ENCODE measurements around the gene PRRC1.

PRRC1 gene

DNA sequence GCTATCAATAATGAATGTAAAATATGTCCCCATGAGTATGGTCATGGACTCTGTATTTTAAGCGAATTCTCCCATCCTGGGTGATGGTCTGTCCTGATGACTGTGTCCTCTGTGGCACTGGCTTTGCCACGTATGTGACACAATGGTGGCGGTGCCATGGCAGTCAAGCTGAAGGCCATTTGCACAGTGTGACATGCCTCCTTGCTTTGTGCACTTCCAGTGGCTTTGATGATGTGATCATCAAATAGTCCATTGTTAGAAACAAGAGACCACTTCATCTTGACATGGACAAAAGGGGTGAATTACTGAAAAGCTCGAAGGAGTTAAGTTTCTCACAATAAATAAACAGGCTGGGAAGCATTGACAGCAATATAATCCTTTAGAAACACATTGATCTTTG is 31.0 kb upstream of the PRRC1 start:
- H4K20me1 ChIP-seq (ENCODE audit: insufficient read depth, low read length, poor library complexity, severe bottlenecking): no peaks in the 10 kb centered on the region
- H3K9me3 ChIP-seq (ENCODE audit: insufficient read depth, low read depth, low read length): no peaks in the 10 kb centered on the region
- no peaks in the 10 kb centered on the region for H3K79me2 ChIP-seq (ENCODE audit: insufficient read depth, low read length)
- H3F3A ChIP-seq (ENCODE audit: low read depth): no peaks in the 10 kb centered on the region
- H3K36me3 ChIP-seq (ENCODE audit: insufficient read depth, low read length): no peaks in the 10 kb centered on the region
- no peak overlapping the region for H2AFZ ChIP-seq (ENCODE audit: low read length)
- no peak overlapping the region for H3K9ac ChIP-seq (ENCODE audit: low read depth, low read length, poor library complexity, severe bottlenecking)
- H3K27me3 ChIP-seq (ENCODE audit: insufficient read depth, low read length, poor library complexity, severe bottlenecking): no peaks in the 10 kb centered on the region
- H3K4me3 ChIP-seq (ENCODE audit: low read length, poor library complexity, severe bottlenecking): no peak overlapping the region
- no peaks in the 10 kb centered on the region for H3K9me2 ChIP-seq (replicated peaks; ENCODE audit: low read depth, low read length)
- no peaks in the 10 kb centered on the region for H3K4me1 ChIP-seq (ENCODE audit: insufficient read depth, low read length, poor library complexity, severe bottlenecking)
- TF ChIP-seq EZH2phosphoT487 (IDR thresholded peaks at IDR 0.05; ENCODE audit: borderline replicate concordance): no peak
- TF ChIP-seq, protein P1, sequence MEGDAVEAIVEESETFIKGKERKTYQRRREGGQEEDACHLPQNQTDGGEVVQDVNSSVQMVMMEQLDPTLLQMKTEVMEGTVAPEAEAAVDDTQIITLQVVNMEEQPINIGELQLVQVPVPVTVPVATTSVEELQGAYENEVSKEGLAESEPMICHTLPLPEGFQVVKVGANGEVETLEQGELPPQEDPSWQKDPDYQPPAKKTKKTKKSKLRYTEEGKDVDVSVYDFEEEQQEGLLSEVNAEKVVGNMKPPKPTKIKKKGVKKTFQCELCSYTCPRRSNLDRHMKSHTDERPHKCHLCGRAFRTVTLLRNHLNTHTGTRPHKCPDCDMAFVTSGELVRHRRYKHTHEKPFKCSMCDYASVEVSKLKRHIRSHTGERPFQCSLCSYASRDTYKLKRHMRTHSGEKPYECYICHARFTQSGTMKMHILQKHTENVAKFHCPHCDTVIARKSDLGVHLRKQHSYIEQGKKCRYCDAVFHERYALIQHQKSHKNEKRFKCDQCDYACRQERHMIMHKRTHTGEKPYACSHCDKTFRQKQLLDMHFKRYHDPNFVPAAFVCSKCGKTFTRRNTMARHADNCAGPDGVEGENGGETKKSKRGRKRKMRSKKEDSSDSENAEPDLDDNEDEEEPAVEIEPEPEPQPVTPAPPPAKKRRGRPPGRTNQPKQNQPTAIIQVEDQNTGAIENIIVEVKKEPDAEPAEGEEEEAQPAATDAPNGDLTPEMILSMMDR (conservative IDR thresholded peaks at IDR 0.05; ENCODE audit: low read length): no peak
- H3K4me2 ChIP-seq (ENCODE audit: low read depth, low read length, poor library complexity, severe bottlenecking): no peak overlapping the region

DNA sequence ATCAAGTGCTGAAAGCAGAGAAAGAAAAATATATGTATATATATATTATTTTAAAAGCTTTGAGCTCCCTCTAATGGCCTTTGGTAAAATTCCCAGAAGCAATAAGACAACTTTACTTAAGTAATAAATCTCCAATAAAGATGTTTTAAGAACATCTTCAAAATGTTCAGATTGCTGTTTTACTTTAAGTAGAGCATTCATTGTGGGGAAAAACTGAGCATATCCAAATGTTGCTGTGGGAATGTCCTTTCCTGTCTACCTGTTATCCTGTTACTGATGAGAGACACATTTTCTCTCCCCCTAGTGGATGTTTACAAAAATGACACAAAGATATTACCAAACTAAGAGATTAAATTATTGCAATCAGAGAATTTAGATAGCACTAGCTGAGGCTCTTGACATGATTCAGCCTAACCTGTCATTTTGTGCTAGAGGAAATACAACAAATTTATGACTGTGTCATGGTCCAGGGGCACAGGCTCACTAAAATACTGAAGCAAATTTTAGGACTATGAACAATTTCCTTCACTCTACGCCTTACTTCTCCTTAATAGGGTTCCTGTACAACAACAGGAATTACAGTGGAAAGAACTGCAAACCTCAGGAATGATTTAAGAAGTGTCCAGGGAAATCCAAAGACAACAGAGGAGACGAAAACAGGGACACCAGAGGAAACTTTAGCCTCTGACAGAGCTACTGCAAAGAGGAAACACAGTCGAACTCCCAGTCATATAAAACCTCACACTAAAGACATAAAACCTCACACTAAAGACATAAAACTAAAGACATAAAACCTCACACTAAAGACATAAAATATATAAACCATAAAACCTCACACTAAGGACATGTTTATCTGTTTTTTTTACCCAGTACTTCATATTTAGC is 24.3 kb upstream of the PRRC1 start:
- Histone ChIP-seq H3K36me3 (ENCODE audit: insufficient read depth, low read length) (no peaks in the 10 kb centered on the region), H3F3A (ENCODE audit: low read depth) (no peaks in the 10 kb centered on the region), H3K9me2 (replicated peaks; ENCODE audit: low read depth, low read length) (no peaks in the 10 kb centered on the region), H3K27me3 (ENCODE audit: insufficient read depth, low read length, poor library complexity, severe bottlenecking) (no peaks in the 10 kb centered on the region), H3K79me2 (ENCODE audit: insufficient read depth, low read length) (no peaks in the 10 kb centered on the region), H3K9me3 (ENCODE audit: insufficient read depth, low read depth, low read length) (no peaks in the 10 kb centered on the region), H3K9ac (ENCODE audit: low read depth, low read length, poor library complexity, severe bottlenecking) (no peak overlapping the region), H2AFZ (ENCODE audit: low read length) (no peak overlapping the region), H3K4me2 (ENCODE audit: low read depth, low read length, poor library complexity, severe bottlenecking) (peak overlapping the region; percentile 14), H3K4me3 (ENCODE audit: low read length, poor library complexity, severe bottlenecking) (no peak overlapping the region), H4K20me1 (ENCODE audit: insufficient read depth, low read length, poor library complexity, severe bottlenecking) (no peaks in the 10 kb centered on the region), H3K4me1 (ENCODE audit: insufficient read depth, low read length, poor library complexity, severe bottlenecking) (no peaks in the 10 kb centered on the region)
- TF ChIP-seq EZH2phosphoT487 (IDR thresholded peaks at IDR 0.05; ENCODE audit: borderline replicate concordance): no peak
- TF ChIP-seq, protein P1 (conservative IDR thresholded peaks at IDR 0.05; ENCODE audit: low read length): peak; percentile 88

DNA sequence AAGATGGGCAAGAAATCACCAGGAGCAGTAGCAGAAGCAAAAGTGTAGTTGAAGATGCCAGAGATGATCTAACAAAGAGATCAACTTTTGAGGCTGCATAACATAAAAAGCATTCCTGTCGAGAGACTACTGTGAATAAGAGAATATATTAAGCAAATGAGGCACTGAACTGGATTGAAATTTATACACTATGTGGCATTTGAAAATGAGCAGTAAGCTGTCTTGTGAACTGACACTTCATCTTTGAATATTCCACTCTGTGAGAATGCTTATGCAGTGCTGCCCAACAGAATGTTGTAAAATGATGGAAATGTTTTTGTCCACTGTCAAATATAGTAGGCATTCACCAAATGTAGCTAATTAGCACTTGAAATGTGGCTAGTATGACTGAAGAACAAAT is 18.9 kb upstream of the PRRC1 start:
- Histone ChIP-seq H3K79me2 (ENCODE audit: insufficient read depth, low read length) (no peaks in the 10 kb centered on the region), H3K9me2 (replicated peaks; ENCODE audit: low read depth, low read length) (no peaks in the 10 kb centered on the region), H3K27me3 (ENCODE audit: insufficient read depth, low read length, poor library complexity, severe bottlenecking) (no peaks in the 10 kb centered on the region), H3F3A (ENCODE audit: low read depth) (no peaks in the 10 kb centered on the region), H3K4me2 (ENCODE audit: low read depth, low read length, poor library complexity, severe bottlenecking) (no peak overlapping the region), H2AFZ (ENCODE audit: low read length) (no peak overlapping the region), H3K36me3 (ENCODE audit: insufficient read depth, low read length) (no peaks in the 10 kb centered on the region), H3K9me3 (ENCODE audit: insufficient read depth, low read depth, low read length) (no peaks in the 10 kb centered on the region), H3K9ac (ENCODE audit: low read depth, low read length, poor library complexity, severe bottlenecking) (no peak overlapping the region), H3K4me3 (ENCODE audit: low read length, poor library complexity, severe bottlenecking) (no peak overlapping the region), H3K4me1 (ENCODE audit: insufficient read depth, low read length, poor library complexity, severe bottlenecking) (no peaks in the 10 kb centered on the region), H4K20me1 (ENCODE audit: insufficient read depth, low read length, poor library complexity, severe bottlenecking) (no peaks in the 10 kb centered on the region)
- TF ChIP-seq EZH2phosphoT487 (IDR thresholded peaks at IDR 0.05; ENCODE audit: borderline replicate concordance): no peak
- TF ChIP-seq, protein P1 (conservative IDR thresholded peaks at IDR 0.05; ENCODE audit: low read length): no peak

All from Loucy (cell line).